ENCODE data around the gene MRO.

Gene MRO

GRCh38 chr18:50819027-50819727 is 639 bp downstream of the MRO start:
- H3K36me3 Mint-ChIP-seq, result no peaks in the 10 kb centered on the region
- H3K4me3 Mint-ChIP-seq, result no peak overlapping the region
- no peaks in the 10 kb centered on the region for H3K9me3 Mint-ChIP-seq
- no peak overlapping the region for H3K27ac Mint-ChIP-seq
- ATAC-seq, result no peak
- H3K27me3 Mint-ChIP-seq, result no peaks in the 10 kb centered on the region
- H3K4me1 Mint-ChIP-seq, result peaks cover 19% of the 10 kb centered on the region

GRCh38 chr18:50816419-50817166 is 3.2 kb downstream of the MRO start:
- Mint-ChIP-seq H3K4me1 (peaks cover 20% of the 10 kb centered on the region), H3K4me3 (no peak overlapping the region), H3K36me3 (no peaks in the 10 kb centered on the region), H3K27me3 (no peaks in the 10 kb centered on the region), H3K9me3 (no peaks in the 10 kb centered on the region), H3K27ac (no peak overlapping the region)
- ATAC-seq, result peak; percentile 85

GRCh38 chr18:50814395-50814794 is 5.4 kb downstream of the MRO start:
- no peak overlapping the region for H3K27ac Mint-ChIP-seq
- peaks cover 20% of the 10 kb centered on the region for H3K4me1 Mint-ChIP-seq
- H3K36me3 Mint-ChIP-seq, result no peaks in the 10 kb centered on the region
- no peak overlapping the region for H3K4me3 Mint-ChIP-seq
- H3K27me3 Mint-ChIP-seq, result no peaks in the 10 kb centered on the region
- H3K9me3 Mint-ChIP-seq, result no peaks in the 10 kb centered on the region
- peak; percentile 81 for ATAC-seq

GRCh38 chr18:50813353-50813752 is 6.5 kb downstream of the MRO start:
- Mint-ChIP-seq H3K27ac (no peak overlapping the region), H3K4me3 (no peak overlapping the region), H3K27me3 (no peaks in the 10 kb centered on the region), H3K36me3 (no peaks in the 10 kb centered on the region), H3K4me1 (peaks cover 20% of the 10 kb centered on the region), H3K9me3 (no peaks in the 10 kb centered on the region)
- ATAC-seq, result no peak

- Mint-ChIP-seq H3K9me3 (no peaks in the 10 kb centered on the region), H3K27ac (no peak overlapping the region), H3K4me1 (peaks cover 24% of the 10 kb centered on the region), H3K27me3 (no peaks in the 10 kb centered on the region), H3K36me3 (no peaks in the 10 kb centered on the region), H3K4me3 (no peak overlapping the region)
- ATAC-seq, result no peak
Measured at GRCh38 chr18:50812834-50813233, 7.0 kb downstream of the MRO start.

- ATAC-seq, result no peak
- Mint-ChIP-seq H3K4me1 (peaks cover 23% of the 10 kb centered on the region), H3K9me3 (no peaks in the 10 kb centered on the region), H3K27ac (no peak overlapping the region), H3K36me3 (no peaks in the 10 kb centered on the region), H3K4me3 (no peak overlapping the region), H3K27me3 (no peaks in the 10 kb centered on the region)
Measured at GRCh38 chr18:50807176-50807575, 12.6 kb downstream of the MRO start.

- H3K4me3 Mint-ChIP-seq, result no peak overlapping the region
- H3K9me3 Mint-ChIP-seq, result no peaks in the 10 kb centered on the region
- H3K27me3 Mint-ChIP-seq, result no peaks in the 10 kb centered on the region
- H3K27ac Mint-ChIP-seq, result no peak overlapping the region
- no peaks in the 10 kb centered on the region for H3K36me3 Mint-ChIP-seq
- ATAC-seq, result peak; percentile 80
- H3K4me1 Mint-ChIP-seq, result peaks cover 23% of the 10 kb centered on the region
Measured at GRCh38 chr18:50806208-50806616, 13.6 kb downstream of the MRO start.

GRCh38 chr18:50805732-50806131 is 14.1 kb downstream of the MRO start:
- H3K27me3 Mint-ChIP-seq, result no peaks in the 10 kb centered on the region
- no peaks in the 10 kb centered on the region for H3K36me3 Mint-ChIP-seq
- H3K27ac Mint-ChIP-seq, result no peak overlapping the region
- H3K9me3 Mint-ChIP-seq, result no peaks in the 10 kb centered on the region
- peaks cover 23% of the 10 kb centered on the region for H3K4me1 Mint-ChIP-seq
- H3K4me3 Mint-ChIP-seq, result no peak overlapping the region
- peak; percentile 18 for ATAC-seq

GRCh38 chr18:50803592-50803991 is 16.2 kb downstream of the MRO start:
- Mint-ChIP-seq H3K27me3 (no peaks in the 10 kb centered on the region), H3K4me3 (no peak overlapping the region), H3K4me1 (peaks cover 23% of the 10 kb centered on the region), H3K9me3 (no peaks in the 10 kb centered on the region), H3K27ac (no peak overlapping the region), H3K36me3 (no peaks in the 10 kb centered on the region)
- ATAC-seq, result no peak

GRCh38 chr18:50802141-50802540 is 17.7 kb downstream of the MRO start:
- no peak for ATAC-seq
- Mint-ChIP-seq H3K4me1 (peaks cover 11% of the 10 kb centered on the region), H3K36me3 (no peaks in the 10 kb centered on the region), H3K9me3 (no peaks in the 10 kb centered on the region), H3K27ac (no peak overlapping the region), H3K4me3 (no peak overlapping the region), H3K27me3 (no peaks in the 10 kb centered on the region)

- no peaks in the 10 kb centered on the region for H3K4me1 Mint-ChIP-seq
- no peaks in the 10 kb centered on the region for H3K36me3 Mint-ChIP-seq
- no peak overlapping the region for H3K4me3 Mint-ChIP-seq
- no peak for ATAC-seq
- H3K9me3 Mint-ChIP-seq, result no peaks in the 10 kb centered on the region
- no peak overlapping the region for H3K27ac Mint-ChIP-seq
- H3K27me3 Mint-ChIP-seq, result peaks cover 18% of the 10 kb centered on the region
Measured at GRCh38 chr18:50797142-50797541, 22.7 kb downstream of the MRO start.

GRCh38 chr18:50796495-50796894 is 23.3 kb downstream of the MRO start:
- Mint-ChIP-seq H3K9me3 (no peaks in the 10 kb centered on the region), H3K4me1 (no peaks in the 10 kb centered on the region)
- no peak for ATAC-seq

GRCh38 chr18:50793641-50794565 is 25.9 kb downstream of the MRO start:
- ATAC-seq, result no peak
- no peaks in the 10 kb centered on the region for H3K36me3 Mint-ChIP-seq
- no peak overlapping the region for H3K27ac Mint-ChIP-seq
- no peaks in the 10 kb centered on the region for H3K9me3 Mint-ChIP-seq
- H3K4me1 Mint-ChIP-seq, result no peaks in the 10 kb centered on the region
- H3K27me3 Mint-ChIP-seq, result peaks cover 18% of the 10 kb centered on the region
- no peak overlapping the region for H3K4me3 Mint-ChIP-seq

More at GRCh38 chr18:50796495-50796894, 23.3 kb downstream of the MRO start:
- peaks cover 18% of the 10 kb centered on the region for H3K27me3 Mint-ChIP-seq
- no peak overlapping the region for H3K4me3 Mint-ChIP-seq
- H3K36me3 Mint-ChIP-seq, result no peaks in the 10 kb centered on the region
- no peak overlapping the region for H3K27ac Mint-ChIP-seq

- Mint-ChIP-seq H3K27me3 (peaks cover 18% of the 10 kb centered on the region), H3K27ac (no peak overlapping the region), H3K4me1 (no peaks in the 10 kb centered on the region), H3K9me3 (no peaks in the 10 kb centered on the region), H3K36me3 (no peaks in the 10 kb centered on the region), H3K4me3 (no peak overlapping the region)
- no peak for ATAC-seq
Measured at GRCh38 chr18:50792885-50793284, 26.9 kb downstream of the MRO start.
